Tibial artery (tissue), 4 donors: ENCODE results near the gene GNG12.

ENCODE experiments used
- DNase-seq, 2 donors: peaks; one replicate each; pipeline ENCODE4 v3.0.0-alpha.2; 2019
- H3K27ac ChIP-seq, 2 donors: fragments of 200-600 bp; sonication (generic) in 1 of 2; 1 replicate in 1 of 2; 2 replicates in 1 of 2; pipeline ENCODE4 v1.5.1; 2018 to 2019; ENCODE audit warnings: mild to moderate bottlenecking in 1 of 2
- H3K27me3 ChIP-seq, 2 donors: fragments of 200-600 bp; sonication (generic) in 1 of 2; one replicate each; pipeline versions ENCODE4 v1.5.1 to v1.6.0; 2016 to 2019
- H3K36me3 ChIP-seq, 3 donors: fragments of 200-600 bp; sonication (generic) in 2 of 3; one replicate each; pipeline ENCODE4 v1.5.1; 2016 to 2019; ENCODE audit warnings: mild to moderate bottlenecking in 2 of 3
- H3K4me1 ChIP-seq, 4 donors: fragments of 200-600 bp; sonication (generic) in 2 of 4; 1 replicate in 3 of 4; 2 replicates in 1 of 4; pipeline ENCODE4 v1.5.1; 2016 to 2019
- H3K4me3 ChIP-seq, 2 donors: fragments of 200-600 bp; sonication (generic) in 1 of 2; 1 replicate in 1 of 2; 2 replicates in 1 of 2; pipeline ENCODE4 v1.5.1; 2018 to 2019; ENCODE audit warnings: mild to moderate bottlenecking in 2 of 2
- H3K9me3 ChIP-seq, 3 donors: fragments of 200-600 bp; sonication (generic) in 1 of 3; one replicate each; pipeline ENCODE4 v1.5.1; 2016 to 2019
- intact Hi-C: fragments of 100-400 bp; cut with DNase I; formaldehyde crosslinking; loops from one replicate; pipeline ENCODE4 v1.15.0; 2023; ENCODE audit warnings: low total_unique reads
- TF ChIP-seq, protein P1 (sequence below), 2 experiments: fragments of 200-600 bp in 1 of 2; fragments of 450-650 bp in 1 of 2; IDR thresholded peaks; one replicate each; pipeline ENCODE4 v1.5.1; 2017 to 2019; ENCODE audit warnings: antibody characterized with exemption in 2 of 2, mild to moderate bottlenecking in 1 of 2, moderate library complexity in 1 of 2

GNG12 gene

DNA sequence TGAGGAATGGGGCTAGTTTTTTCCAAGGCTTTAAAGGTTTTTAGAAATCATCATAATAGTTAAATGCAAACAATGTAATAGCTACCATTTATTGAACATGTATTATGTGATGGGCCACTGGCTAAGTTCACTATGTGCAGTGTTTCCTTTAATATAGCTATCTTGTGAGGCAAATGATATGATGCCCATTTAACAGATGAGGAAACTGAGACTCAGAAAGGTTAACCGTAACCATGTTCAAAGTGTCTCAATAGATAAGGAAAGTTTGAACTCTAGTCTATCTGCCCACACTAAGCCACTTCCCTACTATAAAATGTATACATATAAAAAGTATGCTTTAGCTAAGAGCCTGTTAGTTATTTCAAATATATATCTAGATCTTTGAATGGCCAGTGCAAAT is 64.8 kb downstream of the GNG12 start:
- Histone ChIP-seq H3K36me3 (peaks cover 0 to 6% (median 0%) of the 10 kb centered on the region in 3 donors), H3K4me1 (peaks cover 0 to 63% (median 35%) of the 10 kb centered on the region in 4 donors), H3K4me3 (no peak overlapping the region), H3K9me3 (no peaks in the 10 kb centered on the region), H3K27me3 (no peaks in the 10 kb centered on the region), H3K27ac (no peak overlapping the region)
- TF ChIP-seq, protein P1, sequence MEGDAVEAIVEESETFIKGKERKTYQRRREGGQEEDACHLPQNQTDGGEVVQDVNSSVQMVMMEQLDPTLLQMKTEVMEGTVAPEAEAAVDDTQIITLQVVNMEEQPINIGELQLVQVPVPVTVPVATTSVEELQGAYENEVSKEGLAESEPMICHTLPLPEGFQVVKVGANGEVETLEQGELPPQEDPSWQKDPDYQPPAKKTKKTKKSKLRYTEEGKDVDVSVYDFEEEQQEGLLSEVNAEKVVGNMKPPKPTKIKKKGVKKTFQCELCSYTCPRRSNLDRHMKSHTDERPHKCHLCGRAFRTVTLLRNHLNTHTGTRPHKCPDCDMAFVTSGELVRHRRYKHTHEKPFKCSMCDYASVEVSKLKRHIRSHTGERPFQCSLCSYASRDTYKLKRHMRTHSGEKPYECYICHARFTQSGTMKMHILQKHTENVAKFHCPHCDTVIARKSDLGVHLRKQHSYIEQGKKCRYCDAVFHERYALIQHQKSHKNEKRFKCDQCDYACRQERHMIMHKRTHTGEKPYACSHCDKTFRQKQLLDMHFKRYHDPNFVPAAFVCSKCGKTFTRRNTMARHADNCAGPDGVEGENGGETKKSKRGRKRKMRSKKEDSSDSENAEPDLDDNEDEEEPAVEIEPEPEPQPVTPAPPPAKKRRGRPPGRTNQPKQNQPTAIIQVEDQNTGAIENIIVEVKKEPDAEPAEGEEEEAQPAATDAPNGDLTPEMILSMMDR (IDR thresholded peaks at IDR 0.05): no peak
- intact Hi-C loops: loop anchor here (10.0 kb wide), 1 partner anchor 576 kb away; no protein-coding TSS in a partner anchor
- DNase-seq: no peak

DNA sequence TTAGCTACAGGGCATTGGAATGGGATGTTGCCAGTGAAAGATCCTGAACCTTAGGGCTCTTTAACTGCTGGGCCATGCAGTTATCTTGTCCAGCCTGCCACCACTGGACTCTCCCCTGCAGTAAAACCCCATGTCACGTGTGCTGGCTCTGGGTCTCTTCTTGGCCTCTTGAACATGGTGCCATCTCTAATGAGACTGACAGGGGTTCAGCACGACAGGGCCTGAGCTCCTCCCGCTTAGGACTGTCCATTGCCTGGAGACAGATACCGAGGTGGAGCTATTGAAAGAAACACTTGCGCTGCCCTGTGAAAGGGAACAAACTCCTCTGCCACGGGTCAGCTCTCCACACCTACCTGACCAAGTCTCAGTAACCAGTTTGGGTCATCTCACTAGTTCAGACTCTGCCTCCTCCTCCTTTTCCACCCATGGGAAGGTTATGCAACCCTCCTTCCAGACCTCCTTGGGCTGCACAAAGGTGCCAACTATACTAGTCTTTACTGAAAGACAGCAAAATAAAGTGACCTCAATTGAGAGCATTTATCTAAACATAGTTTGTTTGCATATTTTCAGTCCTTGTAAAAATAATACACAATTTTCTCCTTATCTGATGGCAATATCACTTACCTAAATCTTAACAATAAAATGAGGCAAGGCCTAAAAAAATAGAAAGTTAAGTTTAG is 66.0 kb downstream of the GNG12 start:
- TF ChIP-seq, protein P1 (IDR thresholded peaks at IDR 0.05): no peak
- peaks cover 0 to 4% (median 0%) of the 10 kb centered on the region in 3 donors for H3K36me3 ChIP-seq
- H3K4me1 ChIP-seq: peaks cover 0 to 60% (median 34%) of the 10 kb centered on the region in 4 donors
- H3K9me3 ChIP-seq: no peaks in the 10 kb centered on the region
- H3K27ac ChIP-seq: peak overlapping the region in 1 of 2 donors; percentile 44
- DNase-seq: no peak
- intact Hi-C loops: loop anchor here (10.0 kb wide), 1 partner anchor 578 kb away; no protein-coding TSS in a partner anchor
- no peak overlapping the region for H3K4me3 ChIP-seq
- H3K27me3 ChIP-seq: no peaks in the 10 kb centered on the region

DNA sequence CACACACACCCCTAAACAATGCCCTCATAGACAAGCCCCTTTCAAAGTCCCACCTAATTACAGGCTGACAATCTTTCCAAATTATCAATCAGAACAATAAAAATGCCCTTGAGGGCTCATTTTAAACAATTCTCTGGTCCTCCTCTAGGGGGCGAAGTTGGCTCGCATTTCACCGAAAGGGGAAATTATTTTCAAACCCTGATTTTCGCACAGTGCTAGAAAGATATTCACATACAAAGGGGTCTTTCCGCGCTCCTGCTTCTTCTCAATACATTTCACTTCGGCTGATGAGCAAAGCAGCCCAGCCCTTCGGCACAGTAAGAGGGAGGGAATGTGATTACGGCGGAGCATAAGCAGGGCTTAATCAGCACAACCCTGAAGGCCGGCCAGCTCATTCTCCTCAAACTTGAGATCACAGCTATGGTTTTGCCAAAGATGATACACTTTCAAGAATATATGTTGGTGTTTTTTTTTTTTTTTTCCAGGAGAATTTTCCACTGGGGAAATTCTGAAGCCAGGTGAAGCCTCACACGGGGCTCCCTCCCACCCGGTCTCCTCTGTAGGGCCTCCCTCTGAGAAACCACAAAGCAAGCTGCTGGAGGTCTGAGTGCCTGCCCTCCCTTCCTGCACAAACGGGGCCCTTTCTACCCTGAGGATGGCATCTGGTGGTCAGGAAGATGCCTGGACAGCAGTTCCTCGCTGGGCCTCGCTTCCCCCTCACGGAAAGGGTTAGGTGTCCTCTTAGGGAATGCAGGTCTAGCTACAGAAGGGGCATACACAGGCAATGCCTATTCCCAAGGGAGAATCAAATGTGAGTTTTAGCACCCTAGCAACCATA is 66.9 kb downstream of the GNG12 start:
- DNase-seq: peak in 1 of 2 donors; percentile 51
- intact Hi-C loops: loop anchor here (10.0 kb wide), 1 partner anchor 578 kb away; no protein-coding TSS in a partner anchor
- Histone ChIP-seq H3K9me3 (no peaks in the 10 kb centered on the region), H3K27me3 (no peaks in the 10 kb centered on the region), H3K4me1 (peaks cover 0 to 54% (median 29%) of the 10 kb centered on the region in 4 donors), H3K4me3 (peak overlapping the region; percentile 16 to 37), H3K27ac (peak overlapping the region; percentile 44 to 53), H3K36me3 (peaks cover 0 to 4% (median 0%) of the 10 kb centered on the region in 3 donors)
- TF ChIP-seq, protein P1 (IDR thresholded peaks at IDR 0.05): peak; percentile 73 to 88

DNA sequence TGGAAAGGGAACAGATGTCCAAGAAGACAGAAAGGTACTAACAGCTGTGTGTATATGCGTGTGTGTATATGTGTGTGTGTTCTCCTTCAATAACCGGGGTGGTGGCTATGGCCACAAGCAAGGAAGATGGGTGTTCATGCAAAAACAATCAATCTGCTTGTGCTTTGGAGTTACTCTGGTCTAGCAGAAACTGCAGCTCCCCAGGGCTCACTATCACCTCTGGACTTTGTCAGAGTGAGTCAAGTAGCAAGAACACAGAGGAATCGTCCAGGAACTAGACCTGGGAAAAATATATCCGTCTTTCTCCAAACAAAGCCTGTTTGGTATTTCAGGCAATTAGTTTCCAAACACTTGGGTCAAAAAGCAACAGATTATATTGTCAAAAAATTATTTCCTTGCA is 68.6 kb downstream of the GNG12 start:
- intact Hi-C loops: loop anchor here (5.0 to 10.0 kb wide), 3 partner anchors 87 to 580 kb away; no protein-coding TSS in a partner anchor
- H3K27ac ChIP-seq: no peak overlapping the region
- no peak for DNase-seq

DNA sequence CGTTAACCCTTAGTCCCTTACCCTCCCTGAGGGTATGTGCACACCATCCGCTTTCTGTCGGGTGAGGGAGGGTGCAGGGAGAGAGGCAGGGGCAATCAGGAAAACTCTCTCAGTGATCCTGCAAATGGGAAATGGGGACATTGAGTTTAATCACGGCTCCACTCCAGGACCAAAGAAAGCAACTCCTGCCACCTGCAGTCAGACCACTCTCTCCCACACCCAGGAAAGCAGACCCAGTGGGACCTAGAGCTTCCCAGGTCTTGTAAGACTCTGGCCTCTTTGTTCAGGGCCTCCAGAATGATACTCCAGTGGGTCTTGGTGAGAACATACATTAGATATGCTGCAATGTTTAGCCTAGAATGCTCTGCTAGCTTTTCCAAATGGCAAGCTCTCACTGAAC is 71.5 kb downstream of the GNG12 start:
- no peak overlapping the region for H3K4me3 ChIP-seq
- no peaks in the 10 kb centered on the region for H3K27me3 ChIP-seq
- H3K9me3 ChIP-seq: no peaks in the 10 kb centered on the region
- intact Hi-C loops: loop anchor here (2.0 to 10.0 kb wide), 4 partner anchors 84 to 583 kb away; no protein-coding TSS in a partner anchor
- TF ChIP-seq, protein P1 (IDR thresholded peaks at IDR 0.05): no peak
- DNase-seq: no peak
- H3K36me3 ChIP-seq: no peaks in the 10 kb centered on the region
- H3K27ac ChIP-seq: no peak overlapping the region
- H3K4me1 ChIP-seq: peaks cover 5 to 54% (median 31%) of the 10 kb centered on the region in 4 donors

More for the DNA sequence above, 68.6 kb downstream of the GNG12 start:
- Histone ChIP-seq H3K4me3 (no peak overlapping the region), H3K4me1 (peaks cover 5 to 53% (median 30%) of the 10 kb centered on the region in 4 donors), H3K9me3 (no peaks in the 10 kb centered on the region), H3K36me3 (no peaks in the 10 kb centered on the region), H3K27me3 (no peaks in the 10 kb centered on the region)
- TF ChIP-seq, protein P1 (IDR thresholded peaks at IDR 0.05): no peak
